Mesothelial cell of epicardium (in vitro differentiated cells): ENCODE measurements around the gene BRMS1L. TPM values are rescaled to one million over a fixed set of nuclear protein-coding genes. Genes with fewer than 3 reads are reported as not detected.
"Not testable (repeated sequence)": the region's sequence is repeated elsewhere in the genome, so short reads cannot be mapped to it uniquely, and the experiment has no call there.

ENCODE experiments used
- DNase-seq, 2 experiments: peaks; one replicate each; pipeline ENCODE4 v3.0.0; 2021; ENCODE audit warnings: low spot score in 2 of 2; ENCODE audit not compliant: unreplicated experiment in 2 of 2
- H3K27ac Mint-ChIP-seq: 2 replicates; pipeline ENCODE4 v1.8.0; 2021; ENCODE audit warnings: mixed read lengths
- H3K27me3 Mint-ChIP-seq: 2 replicates; pipeline ENCODE4 v1.8.0; 2021; ENCODE audit warnings: low read depth, mixed read lengths
- H3K36me3 Mint-ChIP-seq: 2 replicates; pipeline ENCODE4 v1.8.0; 2021; ENCODE audit warnings: mixed read lengths
- H3K4me1 Mint-ChIP-seq: 2 replicates; pipeline ENCODE4 v1.8.0; 2021; ENCODE audit warnings: mixed read lengths
- H3K4me3 Mint-ChIP-seq: 2 replicates; pipeline ENCODE4 v1.8.0; 2021; ENCODE audit warnings: mild to moderate bottlenecking, moderate library complexity, mixed read lengths
- H3K9me3 Mint-ChIP-seq: 2 replicates; pipeline ENCODE4 v1.8.0; 2021; ENCODE audit warnings: mixed read lengths
- total RNA-seq: library from RNA; stranded (reverse); gene quantifications from 3 replicates; pipeline ENCODE4 v1.2.1, GENCODE V29; 2021
- TF ChIP-seq, protein P1 (sequence below): fragments of 200-600 bp; sonication (generic); IDR thresholded peaks from one replicate; pipeline ENCODE4 v1.5.0; 2021; ENCODE audit warnings: antibody characterized with exemption; ENCODE audit not compliant: unreplicated experiment

Gene BRMS1L
- total RNA-seq, 1 donor from 2014 or later = 15.4 TPM

DNA sequence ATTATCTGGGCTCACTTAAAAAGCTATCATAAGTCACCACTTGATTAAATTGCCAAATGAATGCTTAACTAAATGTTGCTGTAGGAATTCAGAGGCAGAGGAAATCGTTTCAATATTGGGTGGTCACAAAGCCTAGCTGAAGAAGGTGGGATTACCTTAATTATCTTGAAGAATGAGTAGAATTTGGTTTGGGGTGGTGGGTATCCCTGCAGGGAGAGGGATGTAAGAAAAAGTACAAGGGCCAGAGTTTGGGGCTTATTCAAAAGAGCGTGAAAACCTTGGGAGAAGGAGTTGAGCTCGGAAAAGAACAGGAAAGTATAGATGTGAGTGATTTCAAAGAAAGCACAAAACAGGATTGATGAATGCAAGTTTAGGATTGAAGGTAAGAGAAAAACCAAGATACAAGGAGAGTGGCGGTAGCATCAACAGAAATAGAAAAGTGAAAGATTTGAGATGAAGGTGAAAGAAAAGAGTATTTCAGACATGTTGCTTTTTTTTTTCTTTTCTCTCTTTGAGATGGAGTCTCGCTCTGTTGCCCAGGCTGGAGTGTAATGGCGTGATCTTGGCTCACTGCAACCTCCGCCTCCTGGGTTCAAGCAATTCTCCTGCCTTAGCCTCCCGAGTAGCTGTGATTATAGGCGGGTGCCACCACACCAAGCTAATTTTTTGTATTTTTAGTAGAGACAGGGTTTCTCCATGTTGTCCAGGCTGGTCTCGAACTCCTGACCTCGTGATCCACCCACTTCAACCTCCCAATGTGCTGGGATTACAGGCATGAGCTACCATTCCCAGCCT lies 1.7 kb downstream of the BRMS1L start:
- Mint-ChIP-seq H3K4me1 (peaks cover 15% of the 10 kb centered on the region), H3K4me3 (peak overlapping the region; percentile 76), H3K36me3 (peaks cover 9% of the 10 kb centered on the region), H3K9me3 (no peaks in the 10 kb centered on the region), H3K27me3 (no peaks in the 10 kb centered on the region), H3K27ac (no peak overlapping the region)
- DNase-seq = no peak
- TF ChIP-seq, protein P1, sequence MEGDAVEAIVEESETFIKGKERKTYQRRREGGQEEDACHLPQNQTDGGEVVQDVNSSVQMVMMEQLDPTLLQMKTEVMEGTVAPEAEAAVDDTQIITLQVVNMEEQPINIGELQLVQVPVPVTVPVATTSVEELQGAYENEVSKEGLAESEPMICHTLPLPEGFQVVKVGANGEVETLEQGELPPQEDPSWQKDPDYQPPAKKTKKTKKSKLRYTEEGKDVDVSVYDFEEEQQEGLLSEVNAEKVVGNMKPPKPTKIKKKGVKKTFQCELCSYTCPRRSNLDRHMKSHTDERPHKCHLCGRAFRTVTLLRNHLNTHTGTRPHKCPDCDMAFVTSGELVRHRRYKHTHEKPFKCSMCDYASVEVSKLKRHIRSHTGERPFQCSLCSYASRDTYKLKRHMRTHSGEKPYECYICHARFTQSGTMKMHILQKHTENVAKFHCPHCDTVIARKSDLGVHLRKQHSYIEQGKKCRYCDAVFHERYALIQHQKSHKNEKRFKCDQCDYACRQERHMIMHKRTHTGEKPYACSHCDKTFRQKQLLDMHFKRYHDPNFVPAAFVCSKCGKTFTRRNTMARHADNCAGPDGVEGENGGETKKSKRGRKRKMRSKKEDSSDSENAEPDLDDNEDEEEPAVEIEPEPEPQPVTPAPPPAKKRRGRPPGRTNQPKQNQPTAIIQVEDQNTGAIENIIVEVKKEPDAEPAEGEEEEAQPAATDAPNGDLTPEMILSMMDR = no peak

DNA sequence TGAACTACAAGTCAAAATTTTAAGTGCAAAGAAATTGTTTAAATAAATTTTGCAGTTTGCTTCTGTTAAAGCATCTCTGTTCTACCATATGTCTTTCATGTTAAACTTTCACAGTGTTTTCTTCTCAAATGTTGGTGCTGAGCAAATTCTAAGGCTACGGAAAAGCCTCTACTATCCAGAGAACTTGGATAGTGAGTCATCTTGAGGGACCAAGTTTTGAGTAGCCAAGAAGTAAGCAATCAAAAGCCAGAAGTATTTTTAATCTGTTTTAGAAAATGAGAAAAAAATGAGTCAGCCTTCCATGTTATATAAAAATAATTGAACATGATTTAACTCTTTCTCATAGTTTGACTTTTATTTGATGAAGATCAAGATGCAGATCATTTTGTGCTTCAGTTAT lies 3.3 kb downstream of the BRMS1L start:
- Mint-ChIP-seq H3K27me3 (no peaks in the 10 kb centered on the region), H3K4me3 (no peak overlapping the region), H3K4me1 (peaks cover 15% of the 10 kb centered on the region), H3K27ac (no peak overlapping the region), H3K36me3 (peaks cover 13% of the 10 kb centered on the region), H3K9me3 (no peaks in the 10 kb centered on the region)
- DNase-seq = no peak
- TF ChIP-seq, protein P1 = no peak

DNA sequence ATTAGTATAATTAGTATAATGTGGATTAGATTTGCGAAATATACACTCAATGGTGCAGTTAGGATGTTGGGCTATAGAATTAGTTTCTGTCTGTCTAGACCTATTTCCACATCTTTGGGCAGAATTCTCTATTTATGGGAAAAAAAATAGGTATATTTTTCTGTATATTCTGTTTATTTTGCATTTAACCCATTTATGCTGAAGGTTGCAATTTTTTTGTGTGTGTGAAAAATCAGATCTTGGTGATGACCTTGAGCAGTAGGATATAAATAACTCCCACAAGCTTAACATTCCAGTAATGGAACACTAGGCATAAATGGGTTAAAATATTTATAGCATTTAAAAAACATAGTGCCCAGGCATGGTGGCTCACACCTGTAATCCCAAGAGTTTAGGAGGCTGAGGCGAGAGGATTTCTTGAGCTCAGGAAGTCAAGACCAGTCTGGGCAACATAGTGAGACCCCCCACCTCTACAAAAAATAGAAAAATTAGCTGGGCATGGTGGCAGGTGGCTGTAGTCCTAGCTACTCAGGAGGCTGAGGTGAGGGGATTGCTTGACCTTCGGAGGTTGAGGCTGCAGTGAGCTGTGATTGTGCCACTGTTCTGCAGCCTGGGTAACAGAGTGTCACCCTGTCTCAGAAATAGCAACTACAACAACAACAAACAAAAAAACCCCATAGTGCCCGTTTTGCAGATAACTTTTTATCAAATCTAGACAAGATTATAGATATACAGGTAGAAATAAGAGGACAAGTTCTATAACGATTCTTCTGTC lies 9.3 kb downstream of the BRMS1L start:
- H3K4me1 Mint-ChIP-seq = no peaks in the 10 kb centered on the region
- no peaks in the 10 kb centered on the region for H3K27me3 Mint-ChIP-seq
- no peak overlapping the region for H3K27ac Mint-ChIP-seq
- H3K36me3 Mint-ChIP-seq = peaks cover 62% of the 10 kb centered on the region
- TF ChIP-seq, protein P1 = no peak
- H3K4me3 Mint-ChIP-seq = no peak overlapping the region
- no peak for DNase-seq
- H3K9me3 Mint-ChIP-seq = peaks cover 23% of the 10 kb centered on the region

DNA sequence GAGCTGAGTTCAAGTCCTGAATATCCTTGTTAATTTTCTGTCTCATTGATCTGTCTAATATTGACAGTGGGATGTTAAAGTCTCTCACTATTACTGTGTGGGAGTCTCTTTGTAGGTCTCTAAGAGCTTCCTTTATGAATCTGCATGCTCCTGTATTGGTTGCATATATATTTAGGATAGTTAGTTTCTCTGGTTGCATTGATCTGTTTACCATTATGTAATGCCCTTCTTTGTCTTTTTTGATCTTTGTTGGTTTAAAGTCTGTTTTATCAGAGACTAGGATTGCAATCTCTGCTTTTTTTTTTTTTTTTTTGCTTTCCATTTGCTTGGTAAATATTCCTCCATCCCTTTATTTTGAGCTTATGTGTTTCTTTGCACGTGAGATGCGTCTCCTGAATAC lies 15.6 kb downstream of the BRMS1L start:
- not testable (repeated sequence) for H3K4me3 Mint-ChIP-seq, DNase-seq, H3K27me3 Mint-ChIP-seq, H3K27ac Mint-ChIP-seq, H3K4me1 Mint-ChIP-seq
- Mint-ChIP-seq H3K9me3 (peaks cover 49% of the 10 kb centered on the region), H3K36me3 (peaks cover 84% of the 10 kb centered on the region)

DNA sequence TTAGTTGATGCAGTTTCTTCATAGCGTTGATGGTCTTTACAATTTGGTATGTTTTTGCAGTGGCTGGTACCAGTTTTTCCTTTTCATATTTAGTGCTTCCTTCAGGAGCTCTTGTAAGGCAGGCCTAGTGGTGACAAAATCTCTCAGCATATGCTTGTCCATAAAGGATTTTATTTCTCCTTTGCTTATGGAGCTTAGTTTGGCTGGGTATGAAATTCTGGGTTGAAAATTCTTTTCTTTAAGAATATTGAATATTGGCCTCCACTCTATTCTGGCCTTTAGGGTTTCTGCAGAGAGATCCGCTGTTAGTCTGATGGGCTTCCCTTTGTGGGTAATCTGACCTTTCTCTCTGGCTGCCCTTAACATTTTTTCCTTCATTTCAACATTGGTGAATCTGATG lies 16.1 kb downstream of the BRMS1L start:
- peaks cover 47% of the 10 kb centered on the region for H3K9me3 Mint-ChIP-seq
- H3K4me3 Mint-ChIP-seq, H3K27ac Mint-ChIP-seq, H3K27me3 Mint-ChIP-seq, H3K4me1 Mint-ChIP-seq, DNase-seq: not testable (repeated sequence)
- H3K36me3 Mint-ChIP-seq = peaks cover 81% of the 10 kb centered on the region

DNA sequence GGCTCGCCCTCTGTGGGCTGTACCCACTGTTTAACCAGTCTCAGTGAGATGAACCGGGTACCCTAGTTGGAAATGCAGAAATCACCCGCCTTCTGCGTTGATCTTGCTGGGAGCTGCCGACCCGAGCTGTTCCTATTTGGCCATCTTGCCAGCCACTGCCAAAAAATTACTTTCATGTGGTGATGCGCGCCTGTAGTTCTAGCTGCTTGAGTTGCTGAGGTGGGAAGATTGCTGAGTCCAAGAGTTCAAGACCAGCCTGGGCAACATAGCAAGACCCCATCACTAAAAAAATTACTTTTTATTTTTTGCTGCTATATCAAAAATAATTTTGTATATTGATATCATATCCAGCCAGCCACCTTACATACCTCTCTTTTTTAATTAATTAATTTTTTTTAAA lies 18.4 kb downstream of the BRMS1L start:
- Mint-ChIP-seq H3K27me3 (no peaks in the 10 kb centered on the region), H3K9me3 (peaks cover 37% of the 10 kb centered on the region), H3K27ac (no peak overlapping the region), H3K36me3 (peaks cover 70% of the 10 kb centered on the region), H3K4me1 (no peaks in the 10 kb centered on the region), H3K4me3 (no peak overlapping the region)
- DNase-seq = no peak
- TF ChIP-seq, protein P1 = no peak
